Hepatocyte (in vitro differentiated cells): ENCODE data around the gene PRDM16.

Source experiments
- CTCF ChIP-seq: fragments of 200-600 bp; sonication (generic); IDR thresholded peaks from 2 replicates; pipeline ENCODE4 v1.5.1; 2016; ENCODE audit warnings: antibody characterized with exemption, mild to moderate bottlenecking; ENCODE audit not compliant: poor library complexity
- EZH2phosphoT487 ChIP-seq: fragments of 200-600 bp; sonication (generic); IDR thresholded peaks from one replicate; pipeline ENCODE4 v1.6.1; 2018; ENCODE audit warnings: antibody characterized with exemption, mild to moderate bottlenecking, low read depth, moderate library complexity; ENCODE audit not compliant: unreplicated experiment, severe bottlenecking

- TF ChIP-seq CTCF (no peak), EZH2phosphoT487 (no peak)
These were observed 312.9 kb downstream of the PRDM16 start for GRCh38 chr1:3381901-3382300.
